HS-27A (cell line): ENCODE data around the gene SLC39A11.

Source experiments
- DNase-seq: peaks from one replicate; pipeline ENCODE4 v3.0.0-alpha.2; 2012; ENCODE audit warnings: low read depth, missing footprints

SLC39A11 gene

GRCh38 chr17:72976971-72977770 lies 115.3 kb downstream of the SLC39A11 start:
- DNase-seq: peak; percentile 71

- no peak for DNase-seq
These were observed 117.0 kb downstream of the SLC39A11 start for GRCh38 chr17:72975509-72975908.

- no peak for DNase-seq
These were observed 117.8 kb downstream of the SLC39A11 start for GRCh38 chr17:72974605-72975232.

GRCh38 chr17:72972263-72972951 lies 120.1 kb downstream of the SLC39A11 start:
- DNase-seq: no peak

- no peak for DNase-seq
These were observed 121.1 kb downstream of the SLC39A11 start for GRCh38 chr17:72971226-72971880.

GRCh38 chr17:72970797-72971196 lies 121.7 kb downstream of the SLC39A11 start:
- DNase-seq: no peak

GRCh38 chr17:72970246-72970645 lies 122.2 kb downstream of the SLC39A11 start:
- DNase-seq: no peak

GRCh38 chr17:72969293-72969906 lies 123.1 kb downstream of the SLC39A11 start:
- DNase-seq: no peak

- DNase-seq: no peak
These were observed 123.7 kb downstream of the SLC39A11 start for GRCh38 chr17:72968798-72969197.

GRCh38 chr17:72967977-72968585 lies 124.4 kb downstream of the SLC39A11 start:
- no peak for DNase-seq

GRCh38 chr17:72967277-72967970 lies 125.1 kb downstream of the SLC39A11 start:
- DNase-seq: no peak

- DNase-seq: no peak
These were observed 130.4 kb downstream of the SLC39A11 start for GRCh38 chr17:72962106-72962505.

- DNase-seq: no peak
These were observed 136.9 kb downstream of the SLC39A11 start for GRCh38 chr17:72955391-72956140.

GRCh38 chr17:72954579-72954978 lies 137.9 kb downstream of the SLC39A11 start:
- no peak for DNase-seq

GRCh38 chr17:72953621-72954020 lies 138.9 kb downstream of the SLC39A11 start:
- DNase-seq: no peak

GRCh38 chr17:72952641-72953315 lies 139.7 kb downstream of the SLC39A11 start:
- DNase-seq: no peak

- no peak for DNase-seq
These were observed 140.3 kb downstream of the SLC39A11 start for GRCh38 chr17:72952220-72952619.

GRCh38 chr17:72950242-72950931 lies 142.1 kb downstream of the SLC39A11 start:
- DNase-seq: no peak

GRCh38 chr17:72948115-72948514 lies 144.4 kb downstream of the SLC39A11 start:
- DNase-seq: no peak
